Measurements from ENCODE around the gene TSPY2. TPM values are rescaled to one million over a fixed set of nuclear protein-coding genes. Genes with fewer than 3 reads are reported as not detected.

Gene TSPY2, protein sequence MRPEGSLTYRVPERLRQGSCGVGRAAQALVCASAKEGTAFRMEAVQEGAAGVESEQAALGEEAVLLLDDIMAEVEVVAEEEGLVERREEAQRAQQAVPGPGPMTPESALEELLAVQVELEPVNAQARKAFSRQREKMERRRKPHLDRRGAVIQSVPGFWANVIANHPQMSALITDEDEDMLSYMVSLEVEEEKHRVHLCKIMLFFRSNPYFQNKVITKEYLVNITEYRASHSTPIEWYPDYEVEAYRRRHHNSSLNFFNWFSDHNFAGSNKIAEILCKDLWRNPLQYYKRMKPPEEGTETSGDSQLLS
- not detected in 5 replicates for total RNA-seq (2022; extraction: Qiagen RNA extraction)

DNA sequence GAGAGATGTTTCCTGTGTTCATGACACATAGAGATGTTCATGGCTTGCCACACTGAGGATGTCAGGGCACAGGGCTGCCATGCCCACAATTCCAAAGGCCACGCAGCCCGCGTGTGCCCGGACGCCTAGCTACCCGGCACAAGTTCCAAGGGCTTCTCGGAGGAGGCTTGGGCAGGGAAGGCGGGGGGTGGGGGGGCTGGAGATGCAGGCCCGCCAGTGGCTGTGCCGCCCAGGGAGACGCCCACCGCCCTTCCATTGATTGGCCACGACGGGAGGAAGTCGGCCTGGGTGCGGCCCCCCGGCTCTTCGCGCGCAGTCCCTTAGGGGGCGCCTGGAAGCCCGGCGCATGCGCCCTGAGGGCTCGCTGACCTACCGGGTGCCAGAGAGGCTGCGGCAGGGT is at the start of gene TSPY2:
Gene TSPY2 (plus strand): TSS at position 301 of the 400 bp plus-strand sequence. CDS start 46 bp downstream, at position 347.

